Vagina (tissue), 2 donors: ENCODE measurements around the gene RPLP1.

Experiments
- POLR2A ChIP-seq, 2 donors: fragments of 450-650 bp; IDR thresholded peaks; one replicate each; pipeline ENCODE4 v1.6.1; 2017; ENCODE audit warnings: antibody characterized with exemption in 2 of 2, mild to moderate bottlenecking in 2 of 2, moderate library complexity in 2 of 2
- TF ChIP-seq, protein P1 (sequence below), 3 experiments: fragments of 450-650 bp in 2 of 3; fragments of 200-600 bp in 1 of 3; sonication (generic) in 1 of 3; IDR thresholded peaks; one replicate each; pipeline ENCODE4 v1.5.1; 2017 to 2019; ENCODE audit warnings: antibody characterized with exemption in 3 of 3, mild to moderate bottlenecking in 2 of 3, moderate library complexity in 2 of 3

DNA sequence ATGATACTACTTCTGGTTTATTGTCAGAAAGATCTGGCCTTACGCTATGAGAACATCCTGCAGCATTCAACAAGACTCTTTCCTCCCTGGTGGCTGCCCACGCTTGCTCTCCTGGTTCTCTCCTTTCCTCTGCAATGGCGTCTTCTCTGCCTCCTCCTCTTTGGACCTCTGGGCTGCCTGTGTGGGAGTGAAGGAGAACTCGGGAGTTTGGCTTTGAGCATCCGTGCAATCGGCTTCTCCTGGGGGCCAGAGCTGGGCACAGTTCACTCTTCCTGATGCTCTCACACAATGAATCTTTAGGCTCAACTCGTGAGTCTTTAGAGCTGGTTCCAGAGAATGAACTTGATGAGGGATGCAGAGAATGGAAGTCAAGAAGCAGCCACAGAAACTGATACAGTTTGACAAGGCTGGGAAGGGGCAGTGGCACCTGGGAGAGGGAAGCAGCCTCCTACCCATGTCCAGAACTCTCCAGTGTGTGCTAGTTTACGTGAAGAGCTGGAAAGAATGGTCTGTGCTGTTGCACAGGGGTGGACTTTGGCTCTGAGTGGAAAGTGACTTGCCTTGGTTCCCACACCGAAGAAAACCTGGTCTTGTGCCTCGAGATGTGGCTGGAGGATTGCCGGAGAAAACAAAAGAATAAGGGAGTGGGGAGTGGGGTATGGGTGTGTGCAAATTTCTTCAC is 37.9 kb downstream of the RPLP1 start:
- TF ChIP-seq, protein P1, sequence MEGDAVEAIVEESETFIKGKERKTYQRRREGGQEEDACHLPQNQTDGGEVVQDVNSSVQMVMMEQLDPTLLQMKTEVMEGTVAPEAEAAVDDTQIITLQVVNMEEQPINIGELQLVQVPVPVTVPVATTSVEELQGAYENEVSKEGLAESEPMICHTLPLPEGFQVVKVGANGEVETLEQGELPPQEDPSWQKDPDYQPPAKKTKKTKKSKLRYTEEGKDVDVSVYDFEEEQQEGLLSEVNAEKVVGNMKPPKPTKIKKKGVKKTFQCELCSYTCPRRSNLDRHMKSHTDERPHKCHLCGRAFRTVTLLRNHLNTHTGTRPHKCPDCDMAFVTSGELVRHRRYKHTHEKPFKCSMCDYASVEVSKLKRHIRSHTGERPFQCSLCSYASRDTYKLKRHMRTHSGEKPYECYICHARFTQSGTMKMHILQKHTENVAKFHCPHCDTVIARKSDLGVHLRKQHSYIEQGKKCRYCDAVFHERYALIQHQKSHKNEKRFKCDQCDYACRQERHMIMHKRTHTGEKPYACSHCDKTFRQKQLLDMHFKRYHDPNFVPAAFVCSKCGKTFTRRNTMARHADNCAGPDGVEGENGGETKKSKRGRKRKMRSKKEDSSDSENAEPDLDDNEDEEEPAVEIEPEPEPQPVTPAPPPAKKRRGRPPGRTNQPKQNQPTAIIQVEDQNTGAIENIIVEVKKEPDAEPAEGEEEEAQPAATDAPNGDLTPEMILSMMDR (IDR thresholded peaks at IDR 0.05): no peak
- TF ChIP-seq POLR2A (IDR thresholded peaks at IDR 0.05): no peak
